Measurements from ENCODE around the gene PPFIA4. TPM values are rescaled to one million over a fixed set of nuclear protein-coding genes. Genes with fewer than 3 reads are reported as not detected.

The PPFIA4 gene
- total and polyA plus RNA-seq, 9 of the 15 experiments (the other 6 are each of a cell fraction or from before 2014, with no cell fraction given), result 0.07 to 12.0 (median 0.70) TPM

DNA sequence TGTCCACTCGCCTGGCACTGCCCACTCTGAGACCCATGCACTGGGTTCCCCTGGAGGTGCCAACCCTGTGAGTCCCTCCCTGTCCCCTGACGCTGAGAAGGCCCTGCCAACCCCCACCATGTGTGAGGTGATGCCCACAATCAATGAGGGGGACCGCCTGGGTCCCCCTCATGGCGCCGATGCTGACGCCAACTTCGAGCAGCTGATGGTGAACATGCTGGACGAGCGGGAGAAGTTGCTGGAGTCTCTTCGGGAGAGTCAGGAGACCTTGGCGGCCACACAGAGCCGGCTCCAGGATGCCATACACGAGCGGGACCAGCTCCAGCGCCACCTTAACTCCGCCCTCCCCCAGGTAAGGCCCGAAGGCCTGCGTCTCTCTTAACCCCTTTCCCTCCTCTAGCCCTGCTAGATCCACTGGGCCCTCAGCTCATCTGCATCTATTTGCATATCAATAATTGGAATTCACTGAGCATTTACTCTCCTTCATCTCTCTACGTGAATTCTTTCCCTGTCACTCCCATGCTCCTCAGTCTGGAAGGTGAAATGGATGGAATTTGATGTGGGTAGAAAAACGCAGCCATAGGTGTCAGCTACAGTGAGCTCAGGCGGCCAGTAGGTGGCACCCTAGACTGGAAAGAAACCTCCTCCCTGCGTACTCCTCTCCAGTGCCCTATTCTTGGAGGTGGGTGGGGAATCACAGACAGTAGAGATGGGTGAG, 12.8 kb downstream of the PPFIA4 start:
- 24% methylated on average over 21 of the region's 22 CpGs for WGBS (ENCODE audit: insufficient coverage, low coverage, missing lambda C conversion rate)
- peaks cover 76% of the 10 kb centered on the region for H4K20me1 ChIP-seq (replicated peaks; ENCODE audit: control insufficient read depth, insufficient read depth, low read length)
- CTCF ChIA-PET (ENCODE audit: low intra/inter-chr PET ratio), result interaction anchor here (0.6 to 3.5 kb wide), 4 partner anchors 133 to 237 kb away, joined by 3 to 13 read pairs (median 8); no protein-coding TSS in a partner anchor
- no peak overlapping the region for H3K4me3 ChIP-seq
- no peak overlapping the region for H3K9ac ChIP-seq (ENCODE audit: insufficient read depth in 1 of 2, low read depth in 2 of 2, low read length in 2 of 2)
- H2AFZ ChIP-seq (ENCODE audit: low read depth, low read length), result no peak overlapping the region
- intact Hi-C loops (cut with micrococcal nuclease) (loop anchor here (1.0 to 10.0 kb wide), 5 partner anchors 78 to 296 kb away; no protein-coding TSS in a partner anchor), in situ Hi-C loops (cut with MboI) (no loop called here)
- peak; percentile 81 to 83 (median 82) for DNase-seq (ENCODE audit: extremely low read depth in 1 of 4, low spot score in 3 of 4)
- POLR2A ChIA-PET, result interaction anchor here (0.7 to 1.6 kb wide), 8 partner anchors 9 to 274 kb away, joined by 3 to 6 read pairs (median 4); partner anchors contain the start of gene PPFIA4
- H3K4me2 ChIP-seq (ENCODE audit: insufficient read depth, low read length), result no peak overlapping the region
- peak; percentile 97 for FAIRE-seq
- no peaks in the 10 kb centered on the region for H3K9me1 ChIP-seq (ENCODE audit: control insufficient read depth, insufficient read depth, low read length)
- no peaks in the 10 kb centered on the region for H3K9me3 ChIP-seq (replicated peaks; ENCODE audit: control insufficient read depth, insufficient read depth, low read depth, low read length)
- no peaks in the 10 kb centered on the region; a peak in 2 of 5 replicates for H3K4me1 ChIP-seq (replicated peaks in 1 of 2; ENCODE audit: control insufficient read depth in 2 of 2, insufficient read depth in 2 of 2, low read length in 2 of 2)
- ATAC-seq, result peak; percentile 95
- BruUV-seq (replicated peaks), result no TSS peak
- H3K36me3 ChIP-seq (ENCODE audit: control insufficient read depth, insufficient read depth, low read length), result no peaks in the 10 kb centered on the region; the same call in 2 of the 3 replicates
- H3K27me3 ChIP-seq (ENCODE audit: control insufficient read depth in 2 of 2, insufficient read depth in 2 of 2, low read length in 2 of 2), result peaks cover 31 to 59% of the 10 kb centered on the region in 2 experiments; a peak in 4 of 5 replicates
- H3K27ac ChIP-seq (ENCODE audit: extremely low read depth, low read depth, low read length), result no peak overlapping the region
- no peaks in the 10 kb centered on the region for H3K79me2 ChIP-seq (ENCODE audit: control insufficient read depth, insufficient read depth, low read length)
- TF ChIP-seq TAF9B (IDR thresholded peaks at IDR 0.05; ENCODE audit: partially characterized antibody) (no peak), TARDBP (IDR thresholded peaks at IDR 0.05) (no peak), RBFOX2 (IDR thresholded peaks at IDR 0.05; ENCODE audit: low read depth, low read length) (no peak), AFF1 (IDR thresholded peaks at IDR 0.05; ENCODE audit: low read depth in 1 of 2, partially characterized antibody in 2 of 2) (no peak), ZNF398 (CRISPR knock-in tag; IDR thresholded peaks at IDR 0.05) (no peak), RBM14 (IDR thresholded peaks at IDR 0.05; ENCODE audit: borderline replicate concordance, insufficient read depth, low read depth, low read length) (no peak), KLF13 (tag; IDR thresholded peaks at IDR 0.05; ENCODE audit: borderline replicate concordance, low read depth) (no peak), MYNN (IDR thresholded peaks at IDR 0.05) (no peak), MYNN (CRISPR knock-in tag; IDR thresholded peaks at IDR 0.05) (no peak), STAT5A (IDR thresholded peaks at IDR 0.05; ENCODE audit: borderline replicate concordance, low read length) (no peak), MAFK (IDR thresholded peaks at IDR 0.05; ENCODE audit: low read length) (no peak), CREB1 (IDR thresholded peaks at IDR 0.05) (no peak), CREB1 (CRISPR knock-in tag; IDR thresholded peaks at IDR 0.05) (no peak), KAT7 (CRISPR knock-in tag; IDR thresholded peaks at IDR 0.05; ENCODE audit: borderline replicate concordance) (no peak), ZNF785 (CRISPR knock-in tag; IDR thresholded peaks at IDR 0.05) (no peak), NFE2 (IDR thresholded peaks at IDR 0.05; ENCODE audit: low read depth) (no peak), RNF2 (IDR thresholded peaks at IDR 0.05) (no peak), HEY1 (CRISPR knock-in tag; IDR thresholded peaks at IDR 0.05; ENCODE audit: borderline replicate concordance) (no peak)
